ENCODE results near the gene HSFY1. TPM values are rescaled to one million over a fixed set of nuclear protein-coding genes. Genes with fewer than 3 reads are reported as not detected.

HSFY1 gene, protein sequence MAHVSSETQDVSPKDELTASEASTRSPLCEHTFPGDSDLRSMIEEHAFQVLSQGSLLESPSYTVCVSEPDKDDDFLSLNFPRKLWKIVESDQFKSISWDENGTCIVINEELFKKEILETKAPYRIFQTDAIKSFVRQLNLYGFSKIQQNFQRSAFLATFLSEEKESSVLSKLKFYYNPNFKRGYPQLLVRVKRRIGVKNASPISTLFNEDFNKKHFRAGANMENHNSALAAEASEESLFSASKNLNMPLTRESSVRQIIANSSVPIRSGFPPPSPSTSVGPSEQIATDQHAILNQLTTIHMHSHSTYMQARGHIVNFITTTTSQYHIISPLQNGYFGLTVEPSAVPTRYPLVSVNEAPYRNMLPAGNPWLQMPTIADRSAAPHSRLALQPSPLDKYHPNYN
- not detected in 2 replicates for total RNA-seq

DNA sequence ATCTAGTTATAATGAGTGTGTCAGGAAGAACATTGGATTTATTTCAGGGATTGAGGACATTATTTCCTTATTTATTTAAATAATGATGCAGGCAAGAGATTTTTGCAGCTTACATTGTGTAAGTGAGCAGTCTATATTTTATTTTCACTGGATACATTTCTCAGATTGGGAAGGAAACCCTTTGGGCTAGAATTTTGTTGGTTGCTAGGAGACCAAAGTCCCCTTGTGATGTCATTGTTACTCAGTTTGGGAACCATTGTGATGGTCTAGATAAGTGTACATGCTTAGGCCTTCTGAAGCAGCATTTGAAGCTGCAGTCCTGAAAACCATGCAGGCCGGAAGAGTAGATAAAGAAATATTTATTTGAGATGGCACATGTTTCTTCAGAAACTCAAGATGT, at the start of gene HSFY1:
Gene HSFY1, plus strand, starts transcription at position 301 of the 400 bp plus-strand sequence. Its CDS starts 68 bp downstream, at position 369.

Other genes with a start within 250 kb of the HSFY1 start
- 0.15 TPM in 1 of 2 replicates, not detected in the other for gene HSFY2, start 227.0 kb downstream of the HSFY1 start, total RNA-seq

Measured in smooth muscle cell of trachea (primary cell).